ENCODE results near the gene TMEM25.

GRCh38 chr11:118521892-118522311 is 9.1 kb upstream of the TMEM25 start:
- no peak for TF ChIP-seq ESRRA (IDR thresholded peaks at IDR 0.05; ENCODE audit: borderline replicate concordance, low read length)
- TF ChIP-seq EP300 (IDR thresholded peaks at IDR 0.05), result no peak
- no peak for TF ChIP-seq CHD4 (IDR thresholded peaks at IDR 0.05; ENCODE audit: borderline replicate concordance)
- TF ChIP-seq, protein P1, sequence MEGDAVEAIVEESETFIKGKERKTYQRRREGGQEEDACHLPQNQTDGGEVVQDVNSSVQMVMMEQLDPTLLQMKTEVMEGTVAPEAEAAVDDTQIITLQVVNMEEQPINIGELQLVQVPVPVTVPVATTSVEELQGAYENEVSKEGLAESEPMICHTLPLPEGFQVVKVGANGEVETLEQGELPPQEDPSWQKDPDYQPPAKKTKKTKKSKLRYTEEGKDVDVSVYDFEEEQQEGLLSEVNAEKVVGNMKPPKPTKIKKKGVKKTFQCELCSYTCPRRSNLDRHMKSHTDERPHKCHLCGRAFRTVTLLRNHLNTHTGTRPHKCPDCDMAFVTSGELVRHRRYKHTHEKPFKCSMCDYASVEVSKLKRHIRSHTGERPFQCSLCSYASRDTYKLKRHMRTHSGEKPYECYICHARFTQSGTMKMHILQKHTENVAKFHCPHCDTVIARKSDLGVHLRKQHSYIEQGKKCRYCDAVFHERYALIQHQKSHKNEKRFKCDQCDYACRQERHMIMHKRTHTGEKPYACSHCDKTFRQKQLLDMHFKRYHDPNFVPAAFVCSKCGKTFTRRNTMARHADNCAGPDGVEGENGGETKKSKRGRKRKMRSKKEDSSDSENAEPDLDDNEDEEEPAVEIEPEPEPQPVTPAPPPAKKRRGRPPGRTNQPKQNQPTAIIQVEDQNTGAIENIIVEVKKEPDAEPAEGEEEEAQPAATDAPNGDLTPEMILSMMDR (IDR thresholded peaks at IDR 0.05), result no peak

All from A549 (cell line).